HepG2 (cell line): ENCODE results near the gene KIAA1328. TPM values are rescaled to one million over a fixed set of nuclear protein-coding genes. Genes with fewer than 3 reads are reported as not detected.

Source experiments
- ATAC-seq: fragments of 200-7000 bp; cut with Tn5 transposase; 3 replicates; pipeline ENCODE4 v1.9.1; 2020; ENCODE audit warnings: mild to moderate bottlenecking, moderate library complexity
- BruUV-seq: library from RNA; stranded (reverse); fragments of 400-500 nt; replicated peaks from 2 replicates; lab custom pipeline; 2021; lab: Mats Ljungman, UMichigan
- CTCF ChIA-PET: fragments of 300-600 bp; formaldehyde crosslinking; extraction: SDS; loops from one replicate; lab custom pipeline; 2021; ENCODE audit warnings: low total read pairs, inconsistent platforms, low intra/inter-chr PET ratio; lab: Yijun Ruan, JAX
- POLR2A ChIA-PET: fragments of 350-600 bp; sonication (Branson Sonifier 250); formaldehyde crosslinking; loops from one replicate; lab custom pipeline; 2020; ENCODE audit warnings: antibody characterized with exemption, inconsistent platforms; lab: Yijun Ruan, JAX
- DNase-seq: peaks from one replicate; pipeline ENCODE4 v3.0.0-alpha.2; 2015; ENCODE audit warnings: low spot score
- FAIRE-seq: peaks from 3 replicates; lab custom pipeline; 2011; peaks lifted over from hg19 to GRCh38; lab: Jason Lieb, UNC
- H2AFZ ChIP-seq: one replicate; pipeline ENCODE4 v1.6.1; 2011; ENCODE audit warnings: low read length, inconsistent platforms
- H3K27ac ChIP-seq: fragments of 300-600 bp; 3 replicates; pipeline ENCODE4 v1.8.0; 2011; ENCODE audit warnings: mixed run types, mild to moderate bottlenecking, mixed read lengths, low read length, inconsistent platforms; ENCODE audit not compliant: insufficient read depth; ENCODE audit errors: extremely low read length
- H3K27me3 ChIP-seq, 2 experiments: fragments of 200-600 bp in 1 of 2; 2 replicates in 1 of 2; 3 replicates in 1 of 2; pipeline versions ENCODE4 v1.6.0 to v1.8.0; 2011; ENCODE audit warnings: low read length in 2 of 2, mild to moderate bottlenecking in 2 of 2, moderate library complexity in 2 of 2, inconsistent platforms in 1 of 2; ENCODE audit not compliant: insufficient read depth in 2 of 2, control insufficient read depth in 1 of 2
- H3K36me3 ChIP-seq, 2 experiments: fragments of 200-600 bp in 1 of 2; replicated peaks in 1 of 2; 2 replicates in 1 of 2; 3 replicates in 1 of 2; pipeline versions ENCODE4 v1.5.1 to v1.8.0; 2011; ENCODE audit warnings: low read length in 2 of 2, inconsistent platforms in 1 of 2; ENCODE audit not compliant: insufficient read depth in 2 of 2, control insufficient read depth in 1 of 2
- H3K4me1 ChIP-seq: 2 replicates; pipeline ENCODE4 v1.5.1; 2012; ENCODE audit warnings: low read length, inconsistent platforms; ENCODE audit not compliant: insufficient read depth
- H3K4me2 ChIP-seq: 2 replicates; pipeline ENCODE4 v1.6.0; 2011; ENCODE audit warnings: low read depth, low read length, inconsistent platforms
- H3K4me3 ChIP-seq, 3 experiments: fragments of 200-600 bp in 1 of 3; sonication (generic), shearing (Covaris generic) in 1 of 3; replicated peaks in 1 of 3; 2 replicates each; pipeline ENCODE4 v1.5.1; 2011 to 2016; ENCODE audit warnings: low read length in 3 of 3, inconsistent platforms in 2 of 3, low read depth in 2 of 3, mild to moderate bottlenecking in 2 of 3, control low read depth in 1 of 3, mixed read lengths in 1 of 3; ENCODE audit not compliant: insufficient read depth in 1 of 3
- H3K79me2 ChIP-seq: one replicate; pipeline ENCODE4 v1.6.1; 2011; ENCODE audit warnings: low read length, inconsistent platforms; ENCODE audit not compliant: insufficient read depth
- H3K9ac ChIP-seq: 2 replicates; pipeline ENCODE4 v1.6.0; 2011; ENCODE audit warnings: mild to moderate bottlenecking, low read depth, low read length, inconsistent platforms; ENCODE audit not compliant: insufficient read depth
- H3K9me3 ChIP-seq: 2 replicates; pipeline ENCODE4 v1.5.1; 2012; ENCODE audit warnings: mild to moderate bottlenecking, low read length
- H4K20me1 ChIP-seq: 2 replicates; pipeline ENCODE4 v1.6.0; 2011; ENCODE audit warnings: inconsistent platforms, mild to moderate bottlenecking, low read length, moderate library complexity; ENCODE audit not compliant: insufficient read depth
- DR1 ChIP-seq: sonication (generic); formaldehyde crosslinking; IDR thresholded peaks from 2 replicates; pipeline ENCODE4 v1.8.0; 2021; ENCODE audit warnings: mild to moderate bottlenecking, missing genetic modification reagents, inconsistent platforms
- IRF2 ChIP-seq: IDR thresholded peaks from 2 replicates; pipeline ENCODE4 v1.6.1; 2018; ENCODE audit warnings: missing genetic modification reagents, missing compliant biosample characterization
- KAT7 ChIP-seq: IDR thresholded peaks from 2 replicates; pipeline ENCODE4 v1.6.1; 2018; ENCODE audit warnings: borderline replicate concordance, missing compliant biosample characterization
- MAFF ChIP-seq: IDR thresholded peaks from 2 replicates; pipeline ENCODE4 v1.6.1; 2011; ENCODE audit warnings: low read depth, low read length, improper control_type of control experiment
- MAFK ChIP-seq, 2 experiments: IDR thresholded peaks in 1 of 2; conservative IDR thresholded peaks in 1 of 2; 2 replicates each; pipeline ENCODE4 v1.6.1; 2011; ENCODE audit warnings: improper control_type of control experiment in 2 of 2, low read length in 2 of 2
- MLLT10 ChIP-seq: sonication (generic); formaldehyde crosslinking; IDR thresholded peaks from 2 replicates; pipeline ENCODE4 v1.4.0; 2020; ENCODE audit warnings: missing genetic modification reagents
- NR1H2 ChIP-seq: sonication (generic); formaldehyde crosslinking; IDR thresholded peaks from 2 replicates; pipeline ENCODE4 v1.8.1; 2022; ENCODE audit warnings: low read depth, missing genetic modification reagents, borderline replicate concordance
- REXO4 ChIP-seq: sonication (generic); formaldehyde crosslinking; IDR thresholded peaks from 2 replicates; pipeline ENCODE4 v1.8.0; 2022; ENCODE audit warnings: missing genetic modification reagents, mild to moderate bottlenecking, borderline replicate concordance
- SETDB1 ChIP-seq: sonication (generic); formaldehyde crosslinking; IDR thresholded peaks from 2 replicates; pipeline ENCODE4 v1.5.1; 2020; ENCODE audit warnings: missing genetic modification reagents, mild to moderate bottlenecking, borderline replicate concordance
- STAG1 ChIP-seq: sonication (generic); formaldehyde crosslinking; IDR thresholded peaks from 2 replicates; pipeline ENCODE4 v1.4.0; 2020; ENCODE audit warnings: missing genetic modification reagents
- ZNF343 ChIP-seq: sonication (generic); formaldehyde crosslinking; IDR thresholded peaks from 2 replicates; pipeline ENCODE4 v1.4.0; 2020; ENCODE audit warnings: mild to moderate bottlenecking, missing genetic modification reagents
- ZNF660 ChIP-seq: sonication (generic); formaldehyde crosslinking; IDR thresholded peaks from 2 replicates; pipeline ENCODE4 v1.5.1; 2020; ENCODE audit warnings: mild to moderate bottlenecking, low read depth, missing genetic modification reagents, borderline replicate concordance
- ZNF83 ChIP-seq: sonication (generic); formaldehyde crosslinking; IDR thresholded peaks from 2 replicates; pipeline ENCODE4 v1.4.0; 2020; ENCODE audit warnings: missing genetic modification reagents, mild to moderate bottlenecking, borderline replicate concordance
- WGBS: methylation state at CpG from one replicate; pipeline ENCODE4 v1.1.6; 2017; ENCODE audit warnings: low lambda C conversion rate; 5-methylcytosine and 5-hydroxymethylcytosine counted together
- in situ Hi-C: cut with HindIII; loops from 2 replicates; pipeline ENCODE4 v1.10.0; 2017; ENCODE audit warnings: low pct_unique_long_range_greater_than_20kb; ENCODE audit not compliant: extremely low pct_ligation_motif_present
- intact Hi-C: fragments of 100-400 bp; cut with micrococcal nuclease; formaldehyde crosslinking; loops from one replicate; pipeline ENCODE4 v1.10.0; 2022; ENCODE audit not compliant: unreplicated experiment
- polyA plus RNA-seq, 8 experiments: library from polyadenylated mRNA; depleted of rRNA in 3 of 8; stranded (reverse) in 7 of 8; unstranded in 1 of 8; fragments of >200 nt; fragmentation: Illumina TruSeq in 4 of 8; extraction: Trizol in 4 of 8; gene quantifications; 2 replicates each; pipeline versions ENCODE4 v1.2.1 to v1.2.3, GENCODE V29; 2011 to 2016; ENCODE audit warnings: low read depth in 4 of 8, missing spikeins in 1 of 8, mixed read lengths in 1 of 8; ENCODE audit not compliant: insufficient read depth in 1 of 8
- total RNA-seq, 5 experiments: library from RNA; depleted of rRNA; stranded (reverse); fragments of >200 nt; fragmentation: Illumina TruSeq; extraction: Trizol; gene quantifications; 2 replicates each; pipeline ENCODE4 v1.2.3, GENCODE V29; 2016; ENCODE audit warnings: low read depth in 1 of 5
- TF ChIP-seq, protein P1 (sequence below): sonication (generic); formaldehyde crosslinking; IDR thresholded peaks from 2 replicates; pipeline ENCODE4 v1.5.0; 2020; ENCODE audit warnings: mild to moderate bottlenecking, missing genetic modification reagents, moderate library complexity
- TF ChIP-seq, protein P2 (sequence below): sonication (generic); formaldehyde crosslinking; IDR thresholded peaks from 2 replicates; pipeline ENCODE4 v1.4.0; 2020; ENCODE audit warnings: missing genetic modification reagents
- TF ChIP-seq, protein P3 (sequence below): sonication (generic); formaldehyde crosslinking; IDR thresholded peaks from 2 replicates; pipeline ENCODE4 v1.4.0; 2020; ENCODE audit warnings: missing genetic modification reagents

The KIAA1328 gene
- total and polyA plus RNA-seq, 2 of the 13 experiments (the other 11 are each of a cell fraction or from before 2014, with no cell fraction given), result 4.1 to 6.0 TPM

DNA sequence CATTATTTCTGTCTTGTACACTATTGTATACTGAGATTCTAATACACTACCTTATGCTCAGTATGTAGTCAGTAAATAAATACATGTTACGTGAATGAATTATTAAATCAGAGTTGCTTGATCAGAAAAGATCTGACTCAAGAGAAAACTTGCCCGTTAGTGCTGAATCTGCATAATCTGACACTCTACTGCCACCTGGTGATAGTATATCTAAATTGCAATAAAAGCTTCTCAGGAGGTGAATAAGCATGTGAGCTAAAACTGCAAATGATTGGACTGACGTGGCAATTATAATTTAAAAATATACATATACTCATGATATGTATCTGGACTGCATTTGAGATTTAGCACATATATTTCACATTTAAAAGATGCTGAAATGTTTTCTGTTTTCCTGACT lies 70.4 kb downstream of the KIAA1328 start:
- ATAC-seq (no peak), DNase-seq (peak; percentile 31), FAIRE-seq (no peak)
- Histone ChIP-seq H3K4me2 (no peak overlapping the region), H4K20me1 (no peaks in the 10 kb centered on the region), H2AFZ (no peak overlapping the region), H3K36me3 (no peaks in the 10 kb centered on the region), H3K9ac (no peak overlapping the region), H3K27me3 (no peaks in the 10 kb centered on the region), H3K79me2 (no peaks in the 10 kb centered on the region), H3K4me3 (no peak overlapping the region), H3K27ac (no peak overlapping the region), H3K4me1 (no peaks in the 10 kb centered on the region), H3K9me3 (no peaks in the 10 kb centered on the region; the same call in 1 of the 2 replicates)
- ChIA-PET CTCF (interaction anchor here (0.8 to 1.1 kb wide), 2 partner anchors 89 to 130 kb away, joined by 3 to 4 read pairs; no protein-coding TSS in a partner anchor), POLR2A (no interaction called here)
- 74% methylated on average over 3 of the region's 3 CpGs for WGBS
- intact Hi-C loops (loop anchor here (1.0 to 10.0 kb wide), 2 partner anchors 129 to 214 kb away; no protein-coding TSS in a partner anchor), in situ Hi-C loops (no loop called here)
- no TSS peak for BruUV-seq
- peak; percentile 94 to 95 for TF ChIP-seq MAFK (conservative IDR thresholded peaks at IDR 0.05 in 1 of 2, IDR thresholded peaks at IDR 0.05 in 1 of 2; ENCODE audit: low read length in 2 of 2)
- TF ChIP-seq MAFF, result peak; percentile 95
- peak; percentile 22; the same call in 1 of the 2 replicates for TF ChIP-seq STAG1
- no peak for TF ChIP-seq IRF2
- TF ChIP-seq, protein P1, sequence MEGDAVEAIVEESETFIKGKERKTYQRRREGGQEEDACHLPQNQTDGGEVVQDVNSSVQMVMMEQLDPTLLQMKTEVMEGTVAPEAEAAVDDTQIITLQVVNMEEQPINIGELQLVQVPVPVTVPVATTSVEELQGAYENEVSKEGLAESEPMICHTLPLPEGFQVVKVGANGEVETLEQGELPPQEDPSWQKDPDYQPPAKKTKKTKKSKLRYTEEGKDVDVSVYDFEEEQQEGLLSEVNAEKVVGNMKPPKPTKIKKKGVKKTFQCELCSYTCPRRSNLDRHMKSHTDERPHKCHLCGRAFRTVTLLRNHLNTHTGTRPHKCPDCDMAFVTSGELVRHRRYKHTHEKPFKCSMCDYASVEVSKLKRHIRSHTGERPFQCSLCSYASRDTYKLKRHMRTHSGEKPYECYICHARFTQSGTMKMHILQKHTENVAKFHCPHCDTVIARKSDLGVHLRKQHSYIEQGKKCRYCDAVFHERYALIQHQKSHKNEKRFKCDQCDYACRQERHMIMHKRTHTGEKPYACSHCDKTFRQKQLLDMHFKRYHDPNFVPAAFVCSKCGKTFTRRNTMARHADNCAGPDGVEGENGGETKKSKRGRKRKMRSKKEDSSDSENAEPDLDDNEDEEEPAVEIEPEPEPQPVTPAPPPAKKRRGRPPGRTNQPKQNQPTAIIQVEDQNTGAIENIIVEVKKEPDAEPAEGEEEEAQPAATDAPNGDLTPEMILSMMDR (CRISPR knock-in tag), result peak; percentile 40; the same call in 1 of the 2 replicates

DNA sequence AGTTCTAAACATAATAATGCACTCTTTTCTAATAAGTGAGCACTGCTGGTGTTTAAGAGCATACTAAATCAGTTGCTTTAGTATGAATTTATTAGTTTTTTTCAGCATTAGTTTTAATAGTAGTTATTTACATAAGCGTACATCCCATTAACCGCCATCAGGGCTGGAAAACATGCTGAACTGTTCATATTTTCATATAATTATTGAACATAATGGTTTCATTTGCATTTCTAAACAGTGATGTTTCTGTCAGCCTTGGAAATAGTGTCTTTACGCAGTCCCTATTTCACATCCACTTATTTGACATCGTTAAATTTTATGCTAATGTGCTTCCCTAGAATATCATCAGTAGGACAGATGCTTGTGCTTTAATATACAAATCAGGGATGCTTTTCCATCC lies 71.5 kb downstream of the KIAA1328 start:
- Histone ChIP-seq H3K4me1 (no peaks in the 10 kb centered on the region), H3K27me3 (no peaks in the 10 kb centered on the region), H3K9me3 (no peaks in the 10 kb centered on the region; the same call in 1 of the 2 replicates), H4K20me1 (no peaks in the 10 kb centered on the region), H2AFZ (no peak overlapping the region), H3K4me2 (no peak overlapping the region), H3K27ac (no peak overlapping the region), H3K9ac (no peak overlapping the region), H3K79me2 (no peaks in the 10 kb centered on the region), H3K36me3 (no peaks in the 10 kb centered on the region), H3K4me3 (no peak overlapping the region)
- no TSS peak for BruUV-seq
- FAIRE-seq, result no peak
- DNase-seq, result no peak
- in situ Hi-C loops, result no loop called here
- 95% methylated on average over 4 of the region's 4 CpGs for WGBS
- CTCF ChIA-PET, result no interaction called here
- ATAC-seq, result no peak
- POLR2A ChIA-PET, result no interaction called here
- intact Hi-C loops, result no loop called here
- TF ChIP-seq, protein P2, sequence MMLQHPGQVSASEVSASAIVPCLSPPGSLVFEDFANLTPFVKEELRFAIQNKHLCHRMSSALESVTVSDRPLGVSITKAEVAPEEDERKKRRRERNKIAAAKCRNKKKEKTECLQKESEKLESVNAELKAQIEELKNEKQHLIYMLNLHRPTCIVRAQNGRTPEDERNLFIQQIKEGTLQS, result no peak
- TF ChIP-seq ZNF343 (no peak), SETDB1 (CRISPR knock-in tag) (no peak), REXO4 (CRISPR knock-in tag) (no peak), ZNF83 (no peak), DR1 (CRISPR knock-in tag) (no peak), ZNF660 (CRISPR knock-in tag) (no peak), KAT7 (CRISPR knock-in tag) (no peak), MLLT10 (CRISPR knock-in tag) (no peak), NR1H2 (CRISPR knock-in tag) (no peak)
- TF ChIP-seq, protein P3, sequence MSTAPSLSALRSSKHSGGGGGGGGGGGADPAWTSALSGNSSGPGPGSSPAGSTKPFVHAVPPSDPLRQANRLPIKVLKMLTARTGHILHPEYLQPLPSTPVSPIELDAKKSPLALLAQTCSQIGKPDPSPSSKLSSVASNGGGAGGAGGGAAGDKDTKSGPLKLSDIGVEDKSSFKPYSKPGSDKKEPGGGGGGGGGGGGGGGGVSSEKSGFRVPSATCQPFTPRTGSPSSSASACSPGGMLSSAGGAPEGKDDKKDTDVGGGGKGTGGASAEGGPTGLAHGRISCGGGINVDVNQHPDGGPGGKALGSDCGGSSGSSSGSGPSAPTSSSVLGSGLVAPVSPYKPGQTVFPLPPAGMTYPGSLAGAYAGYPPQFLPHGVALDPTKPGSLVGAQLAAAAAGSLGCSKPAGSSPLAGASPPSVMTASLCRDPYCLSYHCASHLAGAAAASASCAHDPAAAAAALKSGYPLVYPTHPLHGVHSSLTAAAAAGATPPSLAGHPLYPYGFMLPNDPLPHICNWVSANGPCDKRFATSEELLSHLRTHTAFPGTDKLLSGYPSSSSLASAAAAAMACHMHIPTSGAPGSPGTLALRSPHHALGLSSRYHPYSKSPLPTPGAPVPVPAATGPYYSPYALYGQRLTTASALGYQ, result no peak
